ENCODE measurements around the gene TSBP1.

TSBP1 gene

GRCh38 chr6:32406857-32407256 lies 35.2 kb upstream of the TSBP1 start, which contains the start of gene BTNL2:
Gene BTNL2, minus strand, starts transcription at chr6:32407181. Its CDS starts 58 bp downstream, at chr6:32407123.
- H3K4me3 ChIP-seq (ENCODE audit: low read depth, low read length) = no peak within 1 kb of the TSS
- DNase-seq (ENCODE audit: low read depth) = no peak
- TF ChIP-seq CTCF (IDR thresholded peaks at IDR 0.05; ENCODE audit: control insufficient read depth, extremely low read depth, insufficient read depth) = no peak

GRCh38 chr6:32406197-32406596 lies 34.5 kb upstream of the TSBP1 start:
- TF ChIP-seq CTCF (IDR thresholded peaks at IDR 0.05; ENCODE audit: control insufficient read depth, extremely low read depth, insufficient read depth) = no peak
- H3K4me3 ChIP-seq (ENCODE audit: low read depth, low read length) = no peak overlapping the region
- no peak for DNase-seq (ENCODE audit: low read depth)

GRCh38 chr6:32405656-32406055 lies 34.0 kb upstream of the TSBP1 start:
- peak; percentile 39 for DNase-seq (ENCODE audit: low read depth)
- no peak for TF ChIP-seq CTCF (IDR thresholded peaks at IDR 0.05; ENCODE audit: control insufficient read depth, extremely low read depth, insufficient read depth)
- H3K4me3 ChIP-seq (ENCODE audit: low read depth, low read length) = no peak overlapping the region

- H3K4me3 ChIP-seq (ENCODE audit: low read depth, low read length) = no peak overlapping the region
- DNase-seq (ENCODE audit: low read depth) = no peak
- TF ChIP-seq CTCF (IDR thresholded peaks at IDR 0.05; ENCODE audit: control insufficient read depth, extremely low read depth, insufficient read depth) = no peak
Measured at GRCh38 chr6:32402812-32403211, 31.1 kb upstream of the TSBP1 start.

- H3K4me3 ChIP-seq (ENCODE audit: low read depth, low read length) = no peak overlapping the region
- TF ChIP-seq CTCF (IDR thresholded peaks at IDR 0.05; ENCODE audit: control insufficient read depth, extremely low read depth, insufficient read depth) = no peak
- DNase-seq (ENCODE audit: low read depth) = no peak
Measured at GRCh38 chr6:32401284-32401963, 29.7 kb upstream of the TSBP1 start.

GRCh38 chr6:32397252-32397920 lies 25.7 kb upstream of the TSBP1 start:
- TF ChIP-seq CTCF (IDR thresholded peaks at IDR 0.05; ENCODE audit: control insufficient read depth, extremely low read depth, insufficient read depth) = no peak
- no peak for DNase-seq (ENCODE audit: low read depth)

More at GRCh38 chr6:32397252-32397920, 25.7 kb upstream of the TSBP1 start:
- no peak overlapping the region for H3K4me3 ChIP-seq (ENCODE audit: low read depth, low read length)

All from LNCaP clone FGC (cell line).